ENCODE data around the gene CD101.
A peak's percentile ranks its signal among the peaks of the same experiment; 100 is the strongest.

Gene CD101

GRCh38 chr1:117046781-117047180, 45.2 kb downstream of the CD101 start:
- TF ChIP-seq CTCF (IDR thresholded peaks at IDR 0.05; ENCODE audit: insufficient read depth, low read depth, low read length, missing control alignments), result no peak
- no peak for DNase-seq (ENCODE audit: low read depth)
- no peak overlapping the region for H3K4me3 ChIP-seq (ENCODE audit: low read length)

- no peak for TF ChIP-seq CTCF (IDR thresholded peaks at IDR 0.05; ENCODE audit: insufficient read depth, low read depth, low read length, missing control alignments)
- no peak overlapping the region for H3K4me3 ChIP-seq (ENCODE audit: low read length)
- no peak for DNase-seq (ENCODE audit: low read depth)
Measured at GRCh38 chr1:117047271-117047670, 45.7 kb downstream of the CD101 start.

- no peak for DNase-seq (ENCODE audit: low read depth)
- TF ChIP-seq CTCF (IDR thresholded peaks at IDR 0.05; ENCODE audit: insufficient read depth, low read depth, low read length, missing control alignments), result no peak
- H3K4me3 ChIP-seq (ENCODE audit: low read length), result no peak overlapping the region
Measured at GRCh38 chr1:117049857-117050256, 48.3 kb downstream of the CD101 start.

DNA sequence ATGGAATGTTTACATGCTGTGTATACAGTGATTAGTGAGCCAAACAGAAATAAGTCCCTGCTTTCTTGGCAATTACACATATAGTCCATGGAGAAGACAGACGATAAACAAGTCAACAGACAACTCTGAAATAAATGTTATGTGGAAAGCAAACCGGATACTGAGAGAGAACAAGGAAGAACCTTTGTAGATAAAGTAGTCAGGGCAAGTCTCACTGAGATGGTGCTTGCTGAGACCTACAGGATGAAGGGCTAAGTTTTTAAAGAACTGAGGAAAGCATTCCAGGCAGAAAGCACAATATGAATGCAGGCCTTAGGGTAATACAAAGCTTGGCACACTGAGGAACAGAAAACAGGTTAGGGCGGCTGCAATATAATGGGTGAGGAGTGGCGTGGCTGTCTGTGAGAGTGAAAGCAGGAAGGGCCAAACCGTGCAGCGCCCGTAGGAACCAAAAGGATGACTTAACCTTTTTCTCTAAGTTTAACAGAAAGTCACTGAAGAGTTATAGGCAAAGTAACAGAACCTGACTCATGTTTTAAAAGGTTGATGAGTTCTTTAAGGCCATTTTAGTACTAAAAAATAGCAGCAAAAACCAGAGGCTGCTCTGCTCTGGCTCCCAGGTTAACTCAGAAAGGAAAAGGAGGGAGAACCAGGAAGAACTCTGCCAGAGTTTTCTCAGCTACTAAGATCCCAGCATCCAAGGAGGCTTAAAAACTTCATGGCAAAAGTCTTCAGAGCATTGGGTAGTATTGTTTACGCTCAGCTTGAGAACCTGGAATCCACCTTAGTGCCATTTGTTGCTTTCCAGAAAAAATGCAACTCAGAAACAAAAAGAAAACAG, 49.9 kb downstream of the CD101 start:
- H3K4me3 ChIP-seq (ENCODE audit: low read length), result no peak overlapping the region
- no peak for TF ChIP-seq CTCF (IDR thresholded peaks at IDR 0.05; ENCODE audit: insufficient read depth, low read depth, low read length, missing control alignments)
- peak; percentile 76 for DNase-seq (ENCODE audit: low read depth)

DNA sequence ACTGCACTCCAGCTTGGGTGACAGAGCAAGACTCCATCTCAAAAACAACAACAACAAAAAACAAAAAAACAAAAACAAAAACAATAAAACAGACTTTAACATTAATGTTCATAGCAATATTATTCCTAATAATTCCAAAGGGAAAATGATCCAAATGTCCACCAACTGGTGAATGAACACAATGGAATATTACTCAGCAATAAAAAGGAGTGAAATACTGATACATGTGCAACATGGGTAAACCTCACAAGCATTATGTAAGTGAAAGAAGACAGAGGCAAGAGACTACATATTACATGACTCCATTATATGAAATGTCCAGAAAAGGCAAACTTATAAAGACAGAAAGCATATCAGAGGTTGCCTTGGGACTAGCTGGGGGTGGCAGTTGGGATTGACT, 52.5 kb downstream of the CD101 start:
- no peak overlapping the region for H3K4me3 ChIP-seq (ENCODE audit: low read length)
- no peak for DNase-seq (ENCODE audit: low read depth)
- TF ChIP-seq CTCF (IDR thresholded peaks at IDR 0.05; ENCODE audit: insufficient read depth, low read depth, low read length, missing control alignments), result no peak

DNA sequence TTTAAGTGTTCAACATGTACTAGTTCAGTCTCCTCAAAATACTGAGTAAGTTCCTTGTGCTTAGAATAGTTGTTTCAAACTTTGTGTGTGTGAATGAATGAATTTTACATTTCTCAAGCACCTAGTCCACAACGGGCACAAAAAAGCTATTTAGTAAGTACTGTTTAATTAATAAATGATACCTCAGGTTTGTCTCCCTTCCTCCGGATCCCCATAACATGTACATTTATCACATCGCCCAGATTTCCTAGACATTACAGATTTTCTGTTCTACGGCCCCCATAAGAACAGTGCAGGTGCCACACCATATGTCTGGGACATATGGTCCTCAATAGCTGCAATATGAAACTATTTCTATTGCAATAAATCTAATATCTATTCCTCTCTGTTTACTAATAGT, 57.2 kb downstream of the CD101 start:
- H3K4me3 ChIP-seq (ENCODE audit: low read length), result peak overlapping the region; percentile 84
- TF ChIP-seq CTCF (IDR thresholded peaks at IDR 0.05; ENCODE audit: insufficient read depth, low read depth, low read length, missing control alignments), result no peak
- DNase-seq (ENCODE audit: low read depth), result no peak

DNA sequence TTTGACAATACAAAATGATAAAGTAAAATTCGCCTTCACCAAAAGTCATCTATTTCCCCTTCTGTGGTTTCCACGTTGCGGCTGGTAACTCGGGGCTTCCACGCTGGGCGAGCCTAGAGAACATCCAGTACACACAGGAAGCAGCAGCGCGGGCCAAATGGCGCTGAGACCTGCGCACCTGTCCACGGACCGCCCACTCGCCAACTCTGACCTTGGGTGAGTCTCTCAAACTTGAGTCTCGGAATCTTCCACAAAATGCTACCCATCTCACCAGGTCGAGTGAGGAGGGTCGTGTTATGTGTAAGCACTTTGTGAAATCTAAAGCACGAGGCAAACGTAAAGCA, 57.7 kb downstream of the CD101 start:
- TF ChIP-seq CTCF (IDR thresholded peaks at IDR 0.05; ENCODE audit: insufficient read depth, low read depth, low read length, missing control alignments), result no peak
- peak overlapping the region; percentile 84 for H3K4me3 ChIP-seq (ENCODE audit: low read length)
- peak; percentile 49 for DNase-seq (ENCODE audit: low read depth)
